HG03095 (cell line): Measurements from ENCODE around the gene KLHDC8A.

Experiments
- ATAC-seq: cut with Tn5 transposase; IDR thresholded peaks from one replicate; pipeline ENCODE4 v1.9.1; 2021; ENCODE audit warnings: moderate library complexity; ENCODE audit not compliant: unreplicated experiment

KLHDC8A gene

GRCh38 chr1:205345761-205346160 is 11.0 kb downstream of the KLHDC8A start:
- no peak for ATAC-seq

GRCh38 chr1:205344066-205344928 is 12.4 kb downstream of the KLHDC8A start:
- no peak for ATAC-seq

- ATAC-seq = no peak
Observed at GRCh38 chr1:205343431-205344065, 13.2 kb downstream of the KLHDC8A start.

GRCh38 chr1:205342986-205343385 is 13.7 kb downstream of the KLHDC8A start:
- ATAC-seq = no peak

- ATAC-seq = no peak
Observed at GRCh38 chr1:205340676-205341075, 16.0 kb downstream of the KLHDC8A start.

- peak; percentile 90 for ATAC-seq
Observed at GRCh38 chr1:205339717-205340116, 17.0 kb downstream of the KLHDC8A start.

- no peak for ATAC-seq
Observed at GRCh38 chr1:205339197-205339702, 17.5 kb downstream of the KLHDC8A start.

- no peak for ATAC-seq
Observed at GRCh38 chr1:205338011-205338410, 18.7 kb downstream of the KLHDC8A start.

- no peak for ATAC-seq
Observed at GRCh38 chr1:205337481-205337880, 19.2 kb downstream of the KLHDC8A start.

- ATAC-seq = no peak
Observed at GRCh38 chr1:205335692-205336091, 21.0 kb downstream of the KLHDC8A start.

GRCh38 chr1:205332015-205332791 is 24.5 kb downstream of the KLHDC8A start:
- ATAC-seq = no peak

- no peak for ATAC-seq
Observed at GRCh38 chr1:205330150-205330549, 26.6 kb downstream of the KLHDC8A start.

- no peak for ATAC-seq
Observed at GRCh38 chr1:205329719-205330118, 27.0 kb downstream of the KLHDC8A start.

GRCh38 chr1:205328476-205328875 is 28.2 kb downstream of the KLHDC8A start:
- ATAC-seq = no peak

- ATAC-seq = no peak
Observed at GRCh38 chr1:205326812-205327466, 29.8 kb downstream of the KLHDC8A start.

- no peak for ATAC-seq
Observed at GRCh38 chr1:205325334-205325884, 31.3 kb downstream of the KLHDC8A start.

GRCh38 chr1:205324781-205325180 is 31.9 kb downstream of the KLHDC8A start:
- no peak for ATAC-seq

GRCh38 chr1:205323794-205324193 is 32.9 kb downstream of the KLHDC8A start:
- no peak for ATAC-seq

GRCh38 chr1:205321959-205322283 is 34.8 kb downstream of the KLHDC8A start:
- ATAC-seq = no peak

GRCh38 chr1:205321162-205321958 is 35.4 kb downstream of the KLHDC8A start, which contains the start of gene NUAK2:
NUAK2 (minus strand) TSS chr1:205321745; CDS start chr1:205321628, 117 bp downstream.
- no peak for ATAC-seq
